NT2/D1 (cell line): ENCODE data around the gene DBI.

ENCODE experiments used
- DNase-seq: peaks from one replicate; pipeline ENCODE4 v3.0.0-alpha.2; 2011; ENCODE audit warnings: low read depth, low spot score
- H3K27me3 ChIP-seq: 2 replicates; pipeline ENCODE4 v1.6.0; 2011; ENCODE audit warnings: mild to moderate bottlenecking; ENCODE audit not compliant: insufficient read length, insufficient read depth
- H3K36me3 ChIP-seq: 2 replicates; pipeline ENCODE4 v1.6.1; 2011; ENCODE audit warnings: mild to moderate bottlenecking, low read length, mixed read lengths; ENCODE audit not compliant: insufficient read depth, insufficient read length
- H3K4me1 ChIP-seq: 2 replicates; pipeline ENCODE4 v1.5.1; 2011; ENCODE audit not compliant: insufficient read depth, insufficient read length
- H3K4me3 ChIP-seq: 2 replicates; pipeline ENCODE4 v1.5.1; 2011; ENCODE audit warnings: low read depth; ENCODE audit not compliant: insufficient read length
- H3K9ac ChIP-seq: 2 replicates; pipeline ENCODE4 v1.6.0; 2011; ENCODE audit warnings: low read depth; ENCODE audit not compliant: insufficient read length
- H3K9me3 ChIP-seq: 2 replicates; pipeline ENCODE4 v1.5.1; 2011; ENCODE audit warnings: mild to moderate bottlenecking, low read length; ENCODE audit not compliant: insufficient read depth
- SUZ12 ChIP-seq: IDR thresholded peaks from 2 replicates; pipeline ENCODE4 v1.6.1; 2011; ENCODE audit not compliant: insufficient read length, insufficient read depth; ENCODE audit errors: extremely low read depth
- YY1 ChIP-seq: IDR thresholded peaks from 2 replicates; pipeline ENCODE4 v1.6.1; 2011; ENCODE audit not compliant: insufficient read length, insufficient read depth
- ZNF274 ChIP-seq: IDR thresholded peaks from 2 replicates; pipeline ENCODE4 v1.6.1; 2011; ENCODE audit warnings: mild to moderate bottlenecking, low read depth, low read length

Gene DBI

GRCh38 chr2:119417908-119418307 lies 51.1 kb downstream of the DBI start:
- Histone ChIP-seq H3K4me3 (no peak overlapping the region), H3K36me3 (no peaks in the 10 kb centered on the region), H3K4me1 (no peaks in the 10 kb centered on the region), H3K9ac (no peak overlapping the region), H3K9me3 (peaks cover 36% of the 10 kb centered on the region), H3K27me3 (no peaks in the 10 kb centered on the region)
- TF ChIP-seq ZNF274 (no peak), SUZ12 (no peak), YY1 (no peak)
- no peak for DNase-seq

- Histone ChIP-seq H3K9ac (no peak overlapping the region), H3K36me3 (no peaks in the 10 kb centered on the region), H3K27me3 (no peaks in the 10 kb centered on the region), H3K4me3 (no peak overlapping the region), H3K4me1 (no peaks in the 10 kb centered on the region), H3K9me3 (peaks cover 36% of the 10 kb centered on the region)
- TF ChIP-seq YY1 (no peak), ZNF274 (no peak), SUZ12 (no peak)
- DNase-seq: no peak
Measured at GRCh38 chr2:119419065-119419464, 52.3 kb downstream of the DBI start.

- Histone ChIP-seq H3K27me3 (no peaks in the 10 kb centered on the region), H3K4me1 (no peaks in the 10 kb centered on the region), H3K9ac (no peak overlapping the region), H3K4me3 (no peak overlapping the region), H3K36me3 (no peaks in the 10 kb centered on the region), H3K9me3 (peaks cover 27% of the 10 kb centered on the region)
- DNase-seq: no peak
- no peak for TF ChIP-seq SUZ12
- no peak for TF ChIP-seq ZNF274
- TF ChIP-seq YY1: no peak
Measured at GRCh38 chr2:119419803-119420508, 53.2 kb downstream of the DBI start.

GRCh38 chr2:119421304-119421703 lies 54.5 kb downstream of the DBI start:
- no peaks in the 10 kb centered on the region for H3K27me3 ChIP-seq
- H3K36me3 ChIP-seq: no peaks in the 10 kb centered on the region
- H3K9ac ChIP-seq: no peak overlapping the region
- DNase-seq: no peak
- H3K4me1 ChIP-seq: no peaks in the 10 kb centered on the region
- TF ChIP-seq ZNF274 (no peak), SUZ12 (no peak), YY1 (no peak)
- H3K4me3 ChIP-seq: no peak overlapping the region
- peaks cover 24% of the 10 kb centered on the region for H3K9me3 ChIP-seq

- no peak for DNase-seq
- Histone ChIP-seq H3K9ac (no peak overlapping the region), H3K36me3 (no peaks in the 10 kb centered on the region)
Measured at GRCh38 chr2:119421741-119422140, 55.0 kb downstream of the DBI start.

More at GRCh38 chr2:119421741-119422140, 55.0 kb downstream of the DBI start:
- no peak for TF ChIP-seq SUZ12
- Histone ChIP-seq H3K4me3 (no peak overlapping the region), H3K27me3 (no peaks in the 10 kb centered on the region), H3K9me3 (peaks cover 24% of the 10 kb centered on the region), H3K4me1 (peaks cover 1% of the 10 kb centered on the region)
